Ishikawa (cell line): ENCODE results near the gene BPHL.

ENCODE experiments used
- CEBPB ChIP-seq: IDR thresholded peaks from 2 replicates; pipeline ENCODE4 v1.6.1; 2012
- CREB1 ChIP-seq: IDR thresholded peaks from 2 replicates; pipeline ENCODE4 v1.6.1; 2012; ENCODE audit warnings: low read depth
- EGR1 ChIP-seq: IDR thresholded peaks from 2 replicates; pipeline ENCODE4 v1.6.1; 2012
- EP300 ChIP-seq: IDR thresholded peaks from 2 replicates; pipeline ENCODE4 v1.6.1; 2012; ENCODE audit warnings: borderline replicate concordance
- FOXM1 ChIP-seq: IDR thresholded peaks from 2 replicates; pipeline ENCODE4 v1.6.1; 2012; ENCODE audit warnings: low read depth, borderline replicate concordance
- NFIC ChIP-seq: IDR thresholded peaks from 2 replicates; pipeline ENCODE4 v1.6.1; 2012
- RAD21 ChIP-seq: IDR thresholded peaks from 2 replicates; pipeline ENCODE4 v1.6.1; 2012; ENCODE audit warnings: low read depth
- REST ChIP-seq: IDR thresholded peaks from 2 replicates; pipeline ENCODE4 v1.6.1; 2012; ENCODE audit warnings: low read depth, mild to moderate bottlenecking
- TAF1 ChIP-seq: IDR thresholded peaks from 2 replicates; pipeline ENCODE4 v1.6.1; 2012; ENCODE audit warnings: low read depth, mild to moderate bottlenecking
- TCF12 ChIP-seq: IDR thresholded peaks from 2 replicates; pipeline ENCODE4 v1.6.1; 2012; ENCODE audit warnings: low read depth
- TEAD4 ChIP-seq: IDR thresholded peaks from 2 replicates; pipeline ENCODE4 v1.6.1; 2012
- YY1 ChIP-seq: IDR thresholded peaks from 2 replicates; pipeline ENCODE4 v1.6.1; 2012; ENCODE audit warnings: low read depth
- ZBTB7A ChIP-seq: IDR thresholded peaks from 2 replicates; pipeline ENCODE4 v1.6.1; 2012; ENCODE audit warnings: low read depth
- TF ChIP-seq, protein P1 (sequence below): IDR thresholded peaks from 2 replicates; pipeline ENCODE4 v1.6.1; 2012
- TF ChIP-seq, protein P2 (sequence below): IDR thresholded peaks from 2 replicates; pipeline ENCODE4 v1.6.1; 2012

The BPHL gene

DNA sequence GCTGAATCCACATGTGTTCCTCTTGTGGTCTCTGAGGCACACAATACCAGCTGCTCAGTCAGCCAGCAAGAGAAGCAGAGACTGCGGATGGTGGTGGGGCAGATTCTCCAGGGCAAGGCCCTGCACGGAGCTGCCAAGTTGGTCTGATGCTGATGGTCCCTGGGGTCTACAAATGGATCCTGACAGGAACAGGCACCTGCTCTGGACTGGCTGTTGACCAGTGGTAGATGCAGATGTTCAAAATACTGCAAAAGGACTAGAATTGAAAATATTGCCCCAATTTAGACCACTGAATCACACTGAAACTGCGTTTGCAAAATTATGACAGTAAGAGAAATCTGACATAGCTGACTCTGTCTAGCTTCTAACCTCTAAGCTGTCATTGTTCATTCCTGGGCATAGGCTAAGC lies 68.5 kb downstream of the BPHL start:
- TF ChIP-seq CEBPB (no peak), REST (no peak), FOXM1 (no peak)
- TF ChIP-seq, protein P1, sequence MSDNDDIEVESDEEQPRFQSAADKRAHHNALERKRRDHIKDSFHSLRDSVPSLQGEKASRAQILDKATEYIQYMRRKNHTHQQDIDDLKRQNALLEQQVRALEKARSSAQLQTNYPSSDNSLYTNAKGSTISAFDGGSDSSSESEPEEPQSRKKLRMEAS: no peak

DNA sequence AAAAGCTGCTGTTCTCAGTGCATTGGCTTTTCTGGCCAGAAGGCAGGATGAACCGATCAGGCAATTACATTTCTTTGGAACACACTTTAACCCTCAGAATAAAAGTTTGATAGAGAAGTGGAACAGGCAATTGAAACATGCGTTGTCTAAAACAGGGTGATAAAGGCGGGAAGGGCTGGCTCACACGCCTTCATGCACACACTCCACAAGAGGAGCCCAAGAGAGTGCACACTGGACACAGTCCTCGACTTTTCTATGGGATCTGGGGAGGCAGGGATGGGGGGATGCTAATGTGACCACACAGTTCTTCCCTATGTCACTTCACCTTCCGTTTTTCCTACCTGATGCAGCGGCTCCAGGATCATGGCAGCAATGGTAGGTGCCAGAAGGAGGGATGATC lies 69.8 kb downstream of the BPHL start:
- no peak for TF ChIP-seq REST
- no peak for TF ChIP-seq NFIC

DNA sequence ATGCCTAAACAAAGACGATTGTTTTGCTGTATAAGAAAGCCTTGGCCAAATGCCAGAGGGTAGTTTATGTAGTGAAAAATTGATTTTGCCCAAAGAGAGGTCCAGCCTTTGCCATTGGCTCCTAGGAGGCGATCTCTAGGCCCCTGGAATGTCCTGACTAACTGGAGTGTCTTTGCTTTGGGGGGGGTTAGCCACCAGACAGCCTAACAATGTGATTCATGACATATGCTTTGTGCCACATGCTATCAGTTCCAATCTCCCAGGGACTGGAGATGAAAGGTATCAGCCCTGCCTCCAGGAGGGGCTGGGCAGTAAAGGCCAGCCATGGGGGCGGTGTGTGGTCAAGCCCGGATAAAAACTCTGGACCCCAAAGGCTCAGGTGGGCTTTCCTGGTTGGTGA lies 71.5 kb downstream of the BPHL start:
- no peak for TF ChIP-seq EGR1

DNA sequence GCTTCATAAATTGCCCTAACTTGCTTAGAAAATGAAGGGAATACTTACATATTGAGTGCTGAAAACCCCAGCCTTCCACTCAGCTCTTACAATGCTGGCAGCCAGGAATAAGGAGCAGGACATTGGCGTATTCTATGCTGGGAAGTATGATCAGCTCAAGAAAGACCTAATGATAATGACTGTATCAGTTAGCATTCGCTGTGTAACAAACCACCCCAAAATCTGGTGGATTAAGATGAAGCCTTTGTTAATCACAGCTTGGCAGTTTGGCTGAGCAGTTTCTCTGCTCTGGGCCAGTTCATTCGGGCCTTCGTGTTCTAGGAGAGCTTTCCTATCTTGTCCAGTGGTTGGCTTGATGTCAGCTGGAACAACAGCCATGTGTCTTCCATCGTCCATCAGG lies 72.3 kb downstream of the BPHL start:
- TF ChIP-seq, protein P2, sequence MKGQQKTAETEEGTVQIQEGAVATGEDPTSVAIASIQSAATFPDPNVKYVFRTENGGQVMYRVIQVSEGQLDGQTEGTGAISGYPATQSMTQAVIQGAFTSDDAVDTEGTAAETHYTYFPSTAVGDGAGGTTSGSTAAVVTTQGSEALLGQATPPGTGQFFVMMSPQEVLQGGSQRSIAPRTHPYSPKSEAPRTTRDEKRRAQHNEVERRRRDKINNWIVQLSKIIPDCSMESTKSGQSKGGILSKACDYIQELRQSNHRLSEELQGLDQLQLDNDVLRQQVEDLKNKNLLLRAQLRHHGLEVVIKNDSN: no peak
- no peak for TF ChIP-seq REST
- no peak for TF ChIP-seq ZBTB7A
- TF ChIP-seq, protein P1: no peak
- no peak for TF ChIP-seq FOXM1
- no peak for TF ChIP-seq TEAD4
- TF ChIP-seq TCF12: no peak
- no peak for TF ChIP-seq EGR1
- no peak for TF ChIP-seq CEBPB
- no peak for TF ChIP-seq TAF1
- TF ChIP-seq NFIC: no peak
- TF ChIP-seq YY1: no peak
- no peak for TF ChIP-seq RAD21
- no peak for TF ChIP-seq CREB1
- no peak for TF ChIP-seq EP300

DNA sequence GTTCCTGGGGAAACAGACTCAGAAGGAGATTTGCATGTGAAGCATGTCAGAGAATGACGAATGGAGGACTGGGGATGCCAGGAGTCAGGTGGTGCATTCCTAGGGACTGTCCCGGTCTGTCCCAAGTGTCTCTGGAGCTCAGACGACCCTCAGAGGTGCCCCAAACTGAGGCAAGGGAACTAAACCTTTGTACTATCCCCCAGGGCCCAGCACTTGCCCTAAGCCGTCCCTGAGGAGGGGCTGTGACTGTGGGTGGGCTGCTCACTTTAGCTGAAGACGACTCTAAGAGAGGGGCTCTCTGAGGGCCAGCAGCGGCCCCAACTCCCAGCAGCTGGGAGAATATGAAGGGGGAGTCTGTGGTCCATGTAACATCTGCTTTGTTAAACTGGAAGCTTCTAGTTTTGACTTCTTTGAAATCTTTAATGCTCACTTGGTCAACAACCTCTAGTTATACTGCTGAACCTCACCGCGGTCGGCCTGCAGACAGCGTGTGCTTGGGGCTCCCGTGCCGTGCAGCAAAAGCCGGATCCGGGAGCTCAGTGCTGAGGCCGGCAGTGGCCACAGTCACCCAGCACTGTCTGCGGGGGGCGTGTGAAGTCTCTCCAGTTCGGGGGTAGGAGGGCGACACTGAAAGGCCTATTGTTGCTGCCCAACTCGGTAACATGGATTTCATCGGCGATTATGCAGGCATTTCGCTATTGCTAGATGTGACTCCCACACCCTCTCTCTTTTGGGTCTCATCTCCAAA lies 74.8 kb downstream of the BPHL start:
- TF ChIP-seq CEBPB (no peak), YY1 (no peak), TCF12 (no peak), EGR1 (no peak), TAF1 (no peak), NFIC (no peak), ZBTB7A (no peak), TEAD4 (no peak), REST (no peak), FOXM1 (no peak), RAD21 (no peak), EP300 (no peak), CREB1 (no peak)
- TF ChIP-seq, protein P2: no peak
- TF ChIP-seq, protein P1: no peak
